Measurements from ENCODE around the gene GABRA4.

- TF ChIP-seq POLR2A (IDR thresholded peaks at IDR 0.05): no peak
- no peak for TF ChIP-seq CTCF (IDR thresholded peaks at IDR 0.05)
Measured at GRCh38 chr4:47010912-47011446, 17.6 kb upstream of the GABRA4 start.

Measured in upper lobe of left lung (tissue), 4 donors.